Fibroblast of pulmonary artery (primary cell): ENCODE results near the gene CERS5.

Source experiments
- DNase-seq: peaks from one replicate; pipeline ENCODE4 v3.0.0-alpha.2; 2010; ENCODE audit warnings: low read depth
- H3K4me3 ChIP-seq: replicated peaks from 2 replicates; pipeline ENCODE4 v1.5.1; 2011; ENCODE audit warnings: low read depth, mild to moderate bottlenecking, control low read depth, low read length, moderate library complexity
- TF ChIP-seq, protein P1 (sequence below): IDR thresholded peaks from 2 replicates; pipeline ENCODE4 v1.5.1; 2011; ENCODE audit warnings: mild to moderate bottlenecking, control low read depth, low read length, inconsistent platforms; ENCODE audit errors: missing control alignments

Gene CERS5

DNA sequence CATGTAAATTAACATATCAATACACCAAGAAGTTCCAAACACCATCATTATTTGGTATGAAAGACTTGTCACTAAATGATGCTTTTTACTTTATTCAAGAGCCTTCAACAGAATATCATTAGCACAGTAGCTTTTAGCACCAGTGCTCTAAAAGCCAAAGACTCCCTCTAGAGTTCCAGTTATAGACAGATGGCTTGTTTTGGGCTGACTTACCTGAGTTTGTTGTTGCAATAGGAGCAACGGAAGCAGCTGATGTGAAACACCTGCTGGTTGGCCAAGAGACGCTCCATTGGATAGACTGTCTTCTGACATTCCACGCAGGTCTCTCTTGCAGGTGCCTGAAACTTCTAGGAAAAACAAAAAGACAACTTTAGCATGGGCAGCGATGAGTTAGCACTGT lies 14.5 kb upstream of the CERS5 start:
- no peak for DNase-seq
- TF ChIP-seq, protein P1, sequence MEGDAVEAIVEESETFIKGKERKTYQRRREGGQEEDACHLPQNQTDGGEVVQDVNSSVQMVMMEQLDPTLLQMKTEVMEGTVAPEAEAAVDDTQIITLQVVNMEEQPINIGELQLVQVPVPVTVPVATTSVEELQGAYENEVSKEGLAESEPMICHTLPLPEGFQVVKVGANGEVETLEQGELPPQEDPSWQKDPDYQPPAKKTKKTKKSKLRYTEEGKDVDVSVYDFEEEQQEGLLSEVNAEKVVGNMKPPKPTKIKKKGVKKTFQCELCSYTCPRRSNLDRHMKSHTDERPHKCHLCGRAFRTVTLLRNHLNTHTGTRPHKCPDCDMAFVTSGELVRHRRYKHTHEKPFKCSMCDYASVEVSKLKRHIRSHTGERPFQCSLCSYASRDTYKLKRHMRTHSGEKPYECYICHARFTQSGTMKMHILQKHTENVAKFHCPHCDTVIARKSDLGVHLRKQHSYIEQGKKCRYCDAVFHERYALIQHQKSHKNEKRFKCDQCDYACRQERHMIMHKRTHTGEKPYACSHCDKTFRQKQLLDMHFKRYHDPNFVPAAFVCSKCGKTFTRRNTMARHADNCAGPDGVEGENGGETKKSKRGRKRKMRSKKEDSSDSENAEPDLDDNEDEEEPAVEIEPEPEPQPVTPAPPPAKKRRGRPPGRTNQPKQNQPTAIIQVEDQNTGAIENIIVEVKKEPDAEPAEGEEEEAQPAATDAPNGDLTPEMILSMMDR, result no peak
- H3K4me3 ChIP-seq, result no peak overlapping the region

DNA sequence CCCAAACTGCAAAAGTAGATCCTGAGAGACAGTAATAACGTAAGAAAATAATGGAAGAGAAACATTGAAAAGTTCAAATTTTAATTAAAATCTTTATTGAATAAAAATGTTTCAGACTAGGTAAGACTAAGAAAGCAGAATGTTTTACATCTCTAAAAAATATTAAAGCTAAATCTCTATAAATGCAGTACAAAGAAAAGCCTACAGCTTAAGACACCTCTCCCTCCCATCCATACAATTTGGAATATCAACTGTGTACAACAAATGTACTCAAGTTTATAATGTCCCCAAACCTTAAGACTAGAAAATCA lies 8.5 kb upstream of the CERS5 start:
- no peak overlapping the region for H3K4me3 ChIP-seq
- TF ChIP-seq, protein P1, result no peak
- DNase-seq, result no peak

DNA sequence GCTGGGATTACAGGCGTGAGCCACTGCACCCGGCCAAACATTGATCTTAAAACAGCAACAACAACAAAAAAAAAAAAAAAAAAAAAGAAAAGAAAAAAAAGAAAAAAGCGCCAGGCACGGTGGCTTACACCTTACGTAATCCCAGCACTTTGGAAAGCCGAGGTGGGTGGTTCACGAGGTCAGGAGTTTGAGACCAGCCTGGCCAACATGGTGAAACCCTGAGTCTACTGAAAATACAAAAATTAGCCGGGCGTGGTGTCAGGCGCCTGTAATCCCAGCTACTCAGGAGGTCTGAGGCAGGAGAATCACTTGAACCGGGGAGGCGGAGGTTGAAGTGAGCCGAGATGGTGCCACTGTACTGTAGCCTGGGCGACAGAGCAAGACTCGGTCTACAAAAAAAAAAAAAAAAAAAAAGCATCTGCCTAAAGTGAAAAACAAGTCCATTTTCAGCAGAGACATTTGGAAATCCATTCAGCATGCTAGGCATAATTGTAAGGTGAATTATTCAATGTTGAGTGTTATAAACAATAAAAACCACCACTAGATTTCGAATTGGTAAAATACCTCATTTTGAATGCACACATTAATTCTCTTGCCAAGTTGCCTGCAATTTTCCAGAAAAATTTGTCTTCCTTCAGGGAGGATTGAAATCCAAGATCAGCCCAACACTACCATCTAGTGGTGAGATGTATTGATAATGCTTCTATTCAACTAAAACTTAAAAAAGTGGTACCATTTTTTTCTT lies 8.0 kb upstream of the CERS5 start:
- peak; percentile 91 for DNase-seq
- H3K4me3 ChIP-seq, result no peak overlapping the region
- TF ChIP-seq, protein P1, result peak; percentile 58

DNA sequence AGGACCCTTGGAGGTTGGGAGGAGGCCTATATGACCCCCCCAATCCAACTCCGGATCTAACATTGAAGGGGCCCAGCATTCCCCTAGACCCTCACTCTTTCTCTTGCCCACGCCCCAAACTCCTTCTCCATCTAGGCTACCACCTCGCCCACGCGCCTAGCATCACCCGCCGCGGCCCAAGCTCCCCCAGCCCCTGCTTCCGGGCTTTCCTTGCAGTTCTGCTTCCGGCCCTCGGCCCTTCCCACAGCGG lies 445 bp downstream of the CERS5 start:
- DNase-seq, result no peak
- TF ChIP-seq, protein P1, result no peak
- peak overlapping the region; percentile 86 for H3K4me3 ChIP-seq

DNA sequence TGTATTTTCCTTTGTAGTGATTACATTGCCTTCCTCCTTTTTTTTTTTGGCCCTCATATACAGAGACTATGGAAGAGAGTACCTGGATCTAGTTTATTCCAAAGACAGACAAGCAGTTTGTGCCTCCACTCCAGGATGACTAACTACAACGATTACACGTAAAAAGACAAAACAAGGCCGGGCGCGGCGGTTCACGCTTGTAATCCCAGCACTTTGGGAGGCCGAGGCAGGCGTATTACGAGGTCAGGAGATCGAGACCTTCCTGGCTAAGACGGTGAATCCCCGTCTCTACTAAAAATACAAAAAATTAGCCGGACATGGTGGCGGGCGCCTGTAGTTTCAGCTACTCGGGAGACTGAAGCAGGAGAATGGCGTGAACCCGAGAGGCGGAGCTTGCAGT lies 2.2 kb downstream of the CERS5 start:
- TF ChIP-seq, protein P1, result no peak
- H3K4me3 ChIP-seq, result no peak overlapping the region
- DNase-seq, result no peak

DNA sequence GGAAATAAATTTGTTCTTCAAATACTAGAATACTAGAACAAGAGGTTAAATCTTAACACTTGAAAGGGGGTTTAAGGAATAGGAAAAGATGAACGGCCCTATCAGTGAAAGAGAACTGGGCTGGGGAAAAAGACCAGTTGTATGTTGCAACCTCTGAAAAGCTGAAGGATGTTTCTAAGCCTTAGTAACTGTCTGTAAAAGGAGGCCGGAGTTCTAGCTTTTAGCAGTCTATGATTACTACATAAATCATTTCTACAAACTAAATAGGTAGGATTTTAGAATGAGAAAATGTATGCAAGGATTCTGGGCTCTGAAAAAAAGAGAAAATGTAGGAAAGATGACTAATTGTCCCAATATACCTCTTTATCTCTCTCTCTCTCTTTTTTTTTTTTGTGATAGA lies 4.9 kb downstream of the CERS5 start:
- peak; percentile 51 for DNase-seq
- TF ChIP-seq, protein P1, result no peak
- no peak overlapping the region for H3K4me3 ChIP-seq

DNA sequence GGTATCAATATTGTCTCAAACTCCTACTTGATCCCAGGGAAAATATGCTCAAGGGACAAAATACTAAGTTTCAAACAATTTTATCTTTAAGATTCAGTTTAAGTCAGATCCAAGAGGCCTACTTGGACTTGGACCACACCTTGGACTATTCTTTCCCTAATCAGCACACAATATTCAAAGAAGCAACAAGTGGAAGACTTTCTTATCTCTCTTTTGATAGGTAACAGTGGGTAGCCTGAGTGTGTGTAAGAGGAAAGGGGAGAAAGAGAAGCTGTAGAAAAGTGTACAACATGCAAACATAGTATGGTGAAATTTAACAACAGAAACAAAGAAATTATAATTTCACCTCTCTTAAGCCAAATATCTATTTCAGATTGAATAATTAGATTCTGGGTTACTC lies 6.5 kb downstream of the CERS5 start:
- no peak overlapping the region for H3K4me3 ChIP-seq
- DNase-seq, result no peak
- TF ChIP-seq, protein P1, result no peak
